Gastrocnemius medialis (tissue), 4 donors: ENCODE measurements around the gene BCL11A. TPM values are rescaled to one million over a fixed set of nuclear protein-coding genes. Genes with fewer than 3 reads are reported as not detected.

Experiments used
- ATAC-seq, 2 donors: fragments of 150-250 bp; one replicate each; pipeline ENCODE4 v1.9.1; 2016
- DNase-seq, 2 donors: peaks; one replicate each; pipeline ENCODE4 v3.0.0-alpha.2; 2019
- H3K27ac ChIP-seq, 4 donors: fragments of 200-600 bp; sonication (generic); 1 replicate in 1 of 4; 2 replicates in 3 of 4; pipeline ENCODE4 v1.5.1; 2016 to 2018; ENCODE audit warnings: mild to moderate bottlenecking in 2 of 4, moderate library complexity in 1 of 4
- H3K27me3 ChIP-seq, 3 donors: fragments of 200-600 bp; sonication (generic) in 2 of 3; 1 replicate in 1 of 3; 2 replicates in 2 of 3; pipeline versions ENCODE4 v1.5.1 to v1.6.0; 2016 to 2019; ENCODE audit warnings: mild to moderate bottlenecking in 1 of 3, moderate library complexity in 1 of 3
- H3K36me3 ChIP-seq, 2 donors: fragments of 200-600 bp; sonication (generic) in 1 of 2; one replicate each; pipeline ENCODE4 v1.5.1; 2017 to 2018
- H3K4me1 ChIP-seq, 2 donors: fragments of 200-600 bp; sonication (generic) in 1 of 2; one replicate each; pipeline ENCODE4 v1.5.1; 2016 to 2017; ENCODE audit warnings: mild to moderate bottlenecking in 2 of 2
- H3K4me3 ChIP-seq, 4 donors: fragments of 200-600 bp; sonication (generic) in 3 of 4; 1 replicate in 1 of 4; 2 replicates in 3 of 4; pipeline ENCODE4 v1.5.1; 2016 to 2019; ENCODE audit warnings: mild to moderate bottlenecking in 2 of 4
- H3K9me3 ChIP-seq, 3 donors: fragments of 200-600 bp; sonication (generic) in 2 of 3; 1 replicate in 1 of 3; 2 replicates in 2 of 3; pipeline ENCODE4 v1.5.1; 2016 to 2019
- CTCF ChIP-seq, 5 experiments: fragments of 450-650 bp in 3 of 5; fragments of 200-600 bp in 2 of 5; sonication (generic) in 2 of 5; IDR thresholded peaks in 4 of 5; conservative IDR thresholded peaks in 1 of 5; 1 replicate in 4 of 5; 2 replicates in 1 of 5; pipeline ENCODE4 v1.5.1; 2016 to 2019; ENCODE audit warnings: antibody characterized with exemption in 5 of 5, mild to moderate bottlenecking in 3 of 5, moderate library complexity in 3 of 5
- POLR2A ChIP-seq, 2 donors: fragments of 450-650 bp; IDR thresholded peaks; one replicate each; pipeline ENCODE4 v1.6.1; 2017; ENCODE audit warnings: antibody characterized with exemption in 2 of 2, mild to moderate bottlenecking in 2 of 2, moderate library complexity in 2 of 2
- in situ Hi-C, 4 donors: fragments of 200-750 bp; cut with MboI; loops; one replicate each; pipeline versions ENCODE4 v1.15.0 to v1.8.0; 2017; ENCODE audit warnings: low sequenced_read_pairs in 4 of 4
- intact Hi-C: fragments of 100-400 bp; cut with DNase I; formaldehyde crosslinking; loops from one replicate; pipeline ENCODE4 v1.15.1; 2023; ENCODE audit warnings: low total_unique reads
- total RNA-seq, 4 donors: library from RNA; depleted of rRNA; stranded (reverse); fragments of >200 nt; gene quantifications; one replicate each; pipeline versions ENCODE4 v1.1.0 to v1.2.3, GENCODE V29; 2016

BCL11A gene
- total RNA-seq, 4 donors from 2014 or later = 0.04 to 1.0 (median 0.07) TPM; not detected in 1

GRCh38 chr2:60518567-60518966 lies 34.9 kb downstream of the BCL11A start:
- H3K9me3 ChIP-seq = no peaks in the 10 kb centered on the region
- no peak overlapping the region for H3K4me3 ChIP-seq
- intact Hi-C loops = no loop called here
- no peak for TF ChIP-seq POLR2A (IDR thresholded peaks at IDR 0.05)
- no peak for TF ChIP-seq CTCF (IDR thresholded peaks at IDR 0.05 in 4 of 5, conservative IDR thresholded peaks at IDR 0.05 in 1 of 5)
- in situ Hi-C loops = no loop called here
- peaks cover 0 to 2% (median 0%) of the 10 kb centered on the region in 3 donors for H3K27me3 ChIP-seq
- no peaks in the 10 kb centered on the region for H3K4me1 ChIP-seq
- DNase-seq (no peak), ATAC-seq (no peak)
- no peaks in the 10 kb centered on the region for H3K36me3 ChIP-seq
- H3K27ac ChIP-seq = no peak overlapping the region

DNA sequence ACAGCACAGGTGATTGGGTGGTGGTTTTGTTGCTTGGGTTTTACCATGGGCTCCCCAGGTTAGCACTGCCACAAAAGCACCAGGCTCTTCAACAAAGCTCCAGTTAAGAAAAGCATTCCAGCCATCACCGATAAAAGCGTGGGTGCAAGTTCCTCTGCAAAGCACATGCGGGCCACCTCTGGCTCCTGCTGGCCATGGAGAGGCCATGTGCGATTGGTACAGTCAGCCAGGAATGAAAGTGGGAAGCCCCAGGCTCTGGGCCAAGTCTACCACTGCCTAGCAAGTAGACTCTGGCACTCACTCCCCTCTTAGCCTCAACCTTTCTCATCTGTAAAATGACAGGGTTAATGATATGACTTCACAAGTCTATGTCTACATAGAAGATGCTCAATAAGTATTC lies 36.0 kb downstream of the BCL11A start:
- no peak overlapping the region for H3K4me3 ChIP-seq
- in situ Hi-C loops = no loop called here
- no peaks in the 10 kb centered on the region for H3K4me1 ChIP-seq
- no peaks in the 10 kb centered on the region for H3K36me3 ChIP-seq
- no peak overlapping the region for H3K27ac ChIP-seq
- no peaks in the 10 kb centered on the region for H3K9me3 ChIP-seq
- ATAC-seq = no peak
- no peak for DNase-seq
- TF ChIP-seq POLR2A (IDR thresholded peaks at IDR 0.05) = no peak
- no peak for TF ChIP-seq CTCF (IDR thresholded peaks at IDR 0.05 in 4 of 5, conservative IDR thresholded peaks at IDR 0.05 in 1 of 5)
- intact Hi-C loops = no loop called here
- H3K27me3 ChIP-seq = peaks cover 0 to 3% (median 2%) of the 10 kb centered on the region in 3 donors

GRCh38 chr2:60516826-60517225 lies 36.6 kb downstream of the BCL11A start:
- no peak for DNase-seq
- Histone ChIP-seq H3K4me1 (no peaks in the 10 kb centered on the region), H3K27ac (no peak overlapping the region), H3K36me3 (no peaks in the 10 kb centered on the region), H3K27me3 (peaks cover 0 to 3% (median 2%) of the 10 kb centered on the region in 3 donors), H3K9me3 (no peaks in the 10 kb centered on the region), H3K4me3 (no peak overlapping the region)
- intact Hi-C loops (no loop called here), in situ Hi-C loops (no loop called here)
- TF ChIP-seq POLR2A (IDR thresholded peaks at IDR 0.05) (no peak), CTCF (IDR thresholded peaks at IDR 0.05 in 4 of 5, conservative IDR thresholded peaks at IDR 0.05 in 1 of 5) (no peak)
- ATAC-seq = no peak

GRCh38 chr2:60516383-60516811 lies 37.1 kb downstream of the BCL11A start:
- TF ChIP-seq POLR2A (IDR thresholded peaks at IDR 0.05) = no peak
- TF ChIP-seq CTCF (IDR thresholded peaks at IDR 0.05 in 4 of 5, conservative IDR thresholded peaks at IDR 0.05 in 1 of 5) = no peak
- ATAC-seq (no peak), DNase-seq (no peak)
- Histone ChIP-seq H3K36me3 (no peaks in the 10 kb centered on the region), H3K27ac (no peak overlapping the region), H3K4me1 (no peaks in the 10 kb centered on the region), H3K9me3 (no peaks in the 10 kb centered on the region), H3K4me3 (no peak overlapping the region), H3K27me3 (peaks cover 0 to 3% (median 2%) of the 10 kb centered on the region in 3 donors)
- intact Hi-C loops = no loop called here
- in situ Hi-C loops = no loop called here

DNA sequence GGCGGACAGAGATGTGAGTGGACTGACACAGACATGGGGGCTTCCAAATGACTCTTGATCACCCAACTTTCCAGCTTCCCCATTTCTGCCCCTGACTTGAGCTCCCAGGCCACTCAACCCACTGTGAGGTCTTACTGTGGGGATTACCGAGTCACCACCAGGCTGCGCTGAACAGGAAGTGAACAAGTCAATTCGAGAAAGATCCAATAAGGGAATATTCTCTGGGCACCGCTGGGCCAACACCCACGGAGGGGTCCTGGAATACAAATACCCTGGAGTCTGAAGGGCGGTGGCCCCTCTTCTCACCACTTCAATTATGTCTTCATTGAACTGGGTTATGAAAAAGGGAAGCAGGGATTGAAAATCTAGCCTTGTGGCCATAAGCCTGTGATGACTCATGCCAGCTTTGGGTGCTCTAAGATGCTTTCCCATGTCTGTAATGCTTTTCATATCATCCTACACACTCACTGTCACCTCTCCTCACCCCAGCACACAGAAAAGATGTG lies 37.7 kb downstream of the BCL11A start:
- H3K27ac ChIP-seq = no peak overlapping the region
- ATAC-seq = no peak
- H3K27me3 ChIP-seq = peaks cover 0 to 3% (median 2%) of the 10 kb centered on the region in 3 donors
- H3K36me3 ChIP-seq = no peaks in the 10 kb centered on the region
- intact Hi-C loops (no loop called here), in situ Hi-C loops (no loop called here)
- no peak for DNase-seq
- H3K9me3 ChIP-seq = no peaks in the 10 kb centered on the region
- TF ChIP-seq CTCF (IDR thresholded peaks at IDR 0.05 in 4 of 5, conservative IDR thresholded peaks at IDR 0.05 in 1 of 5) (no peak), POLR2A (IDR thresholded peaks at IDR 0.05) (no peak)
- no peaks in the 10 kb centered on the region for H3K4me1 ChIP-seq
- H3K4me3 ChIP-seq = no peak overlapping the region
